GM19324 (cell line): ENCODE results near the gene EMID1.
"Not testable (repeated sequence)": the region's sequence is repeated elsewhere in the genome, so short reads cannot be mapped to it uniquely, and the experiment has no call there.

Source experiments
- ATAC-seq: cut with Tn5 transposase; IDR thresholded peaks from one replicate; pipeline ENCODE4 v1.9.1; 2021; ENCODE audit warnings: mild to moderate bottlenecking, moderate library complexity; ENCODE audit not compliant: unreplicated experiment, low FRiP score

The EMID1 gene

GRCh38 chr22:29225422-29226090 is 19.9 kb downstream of the EMID1 start:
- no peak for ATAC-seq

- no peak for ATAC-seq
Observed at GRCh38 chr22:29226351-29226981, 20.8 kb downstream of the EMID1 start.

- ATAC-seq = no peak
Observed at GRCh38 chr22:29230972-29231875, 25.5 kb downstream of the EMID1 start.

GRCh38 chr22:29231971-29232959 is 26.6 kb downstream of the EMID1 start:
- no peak for ATAC-seq

- no peak for ATAC-seq
Observed at GRCh38 chr22:29233277-29233877, 27.7 kb downstream of the EMID1 start.

GRCh38 chr22:29240481-29240880 is 34.8 kb downstream of the EMID1 start:
- ATAC-seq = not testable (repeated sequence)

- no peak for ATAC-seq
Observed at GRCh38 chr22:29243874-29244446, 38.3 kb downstream of the EMID1 start.

GRCh38 chr22:29244785-29245625 is 39.3 kb downstream of the EMID1 start:
- no peak for ATAC-seq

- no peak for ATAC-seq
Observed at GRCh38 chr22:29245626-29246385, 40.1 kb downstream of the EMID1 start.

GRCh38 chr22:29247891-29248290 is 42.2 kb downstream of the EMID1 start:
- ATAC-seq = not testable (repeated sequence)

- no peak for ATAC-seq
Observed at GRCh38 chr22:29251265-29251664, 45.6 kb downstream of the EMID1 start.

GRCh38 chr22:29251981-29252911 is 46.5 kb downstream of the EMID1 start:
- no peak for ATAC-seq

- ATAC-seq = no peak
Observed at GRCh38 chr22:29253561-29254285, 48.0 kb downstream of the EMID1 start.

- ATAC-seq = no peak
Observed at GRCh38 chr22:29254286-29254660, 48.6 kb downstream of the EMID1 start.

- ATAC-seq = no peak
Observed at GRCh38 chr22:29255064-29255621, 49.4 kb downstream of the EMID1 start.
